Measurements from ENCODE around the gene COL4A1.

Gene COL4A1

DNA sequence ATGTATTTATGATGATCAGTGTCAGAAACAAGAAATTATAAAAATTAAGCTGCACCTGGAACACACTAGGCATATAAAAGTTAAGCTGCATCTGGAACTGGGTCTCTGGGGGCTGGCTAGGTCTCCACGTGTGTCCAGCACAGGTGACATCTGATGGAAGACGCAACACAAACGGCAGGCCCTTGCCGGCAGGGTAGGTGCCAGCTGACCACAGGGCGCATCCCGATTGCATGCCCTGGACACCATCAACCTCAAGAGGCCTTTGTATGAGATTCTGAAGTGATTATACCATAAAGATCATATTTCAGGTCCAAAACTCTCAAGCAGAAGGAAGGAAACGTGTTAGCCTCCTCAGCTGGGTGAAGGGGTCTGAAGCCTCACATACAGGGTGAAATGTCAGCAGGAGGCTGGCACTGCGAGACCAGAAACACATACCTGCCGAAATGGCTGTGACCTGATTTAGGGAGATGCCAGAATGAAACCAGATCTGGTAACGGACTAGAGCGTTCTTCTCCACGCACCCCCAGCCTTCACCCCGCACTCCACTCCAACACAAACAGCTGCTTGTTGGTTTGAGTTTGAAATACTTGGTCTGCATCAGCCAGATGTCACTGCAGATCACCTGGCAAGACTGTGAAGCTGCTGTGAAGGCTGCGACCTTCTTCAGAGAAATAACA lies 37.3 kb downstream of the COL4A1 start:
- DNase-seq, result no peak

GRCh38 chr13:110268576-110269185 lies 38.3 kb downstream of the COL4A1 start:
- no peak for DNase-seq

- no peak for DNase-seq
These were observed 38.9 kb downstream of the COL4A1 start for GRCh38 chr13:110268061-110268460.

GRCh38 chr13:110266983-110267382 lies 40.0 kb downstream of the COL4A1 start:
- DNase-seq, result no peak

GRCh38 chr13:110266431-110266809 lies 40.5 kb downstream of the COL4A1 start:
- DNase-seq, result no peak

GRCh38 chr13:110265682-110266430 lies 41.1 kb downstream of the COL4A1 start:
- DNase-seq, result no peak

DNA sequence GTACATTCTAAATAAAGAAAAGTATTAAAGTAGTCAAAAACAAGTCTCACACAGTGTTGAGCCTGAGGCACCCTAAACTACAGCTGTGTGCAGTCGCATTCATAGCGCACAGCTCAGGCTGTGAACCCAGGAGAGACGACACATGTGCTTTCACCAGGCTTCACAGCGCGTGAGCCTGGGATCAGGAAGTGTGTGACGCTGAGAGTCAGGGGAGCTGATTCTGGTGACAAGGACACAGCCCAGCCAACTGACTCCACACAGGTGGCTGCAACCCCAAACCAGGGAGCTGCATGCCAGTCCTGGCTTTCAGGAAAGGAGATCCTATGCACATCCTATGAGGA lies 41.6 kb downstream of the COL4A1 start:
- DNase-seq, result no peak

GRCh38 chr13:110264685-110265275 lies 42.2 kb downstream of the COL4A1 start:
- DNase-seq, result no peak

DNA sequence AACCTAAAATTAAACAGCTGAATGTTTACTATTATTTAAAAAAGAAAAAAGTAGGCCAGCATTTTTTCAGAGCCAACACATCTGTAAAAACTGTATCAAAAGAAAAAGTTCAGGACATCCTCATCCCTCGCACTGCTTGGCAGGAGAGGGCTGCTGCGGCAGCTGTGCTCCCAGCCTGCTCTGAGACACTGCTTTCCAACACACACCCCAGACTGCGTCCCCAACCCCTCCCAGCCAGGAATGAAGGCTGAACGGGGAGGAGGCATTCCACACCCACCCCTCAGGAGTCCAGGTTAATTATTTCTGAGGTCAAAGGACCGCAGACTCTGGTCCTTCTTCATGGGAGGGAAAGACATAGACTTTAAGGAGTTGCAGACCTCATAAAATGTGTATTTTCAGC lies 43.1 kb downstream of the COL4A1 start:
- no peak for DNase-seq

GRCh38 chr13:110263404-110263803 lies 43.6 kb downstream of the COL4A1 start:
- DNase-seq, result no peak

DNA sequence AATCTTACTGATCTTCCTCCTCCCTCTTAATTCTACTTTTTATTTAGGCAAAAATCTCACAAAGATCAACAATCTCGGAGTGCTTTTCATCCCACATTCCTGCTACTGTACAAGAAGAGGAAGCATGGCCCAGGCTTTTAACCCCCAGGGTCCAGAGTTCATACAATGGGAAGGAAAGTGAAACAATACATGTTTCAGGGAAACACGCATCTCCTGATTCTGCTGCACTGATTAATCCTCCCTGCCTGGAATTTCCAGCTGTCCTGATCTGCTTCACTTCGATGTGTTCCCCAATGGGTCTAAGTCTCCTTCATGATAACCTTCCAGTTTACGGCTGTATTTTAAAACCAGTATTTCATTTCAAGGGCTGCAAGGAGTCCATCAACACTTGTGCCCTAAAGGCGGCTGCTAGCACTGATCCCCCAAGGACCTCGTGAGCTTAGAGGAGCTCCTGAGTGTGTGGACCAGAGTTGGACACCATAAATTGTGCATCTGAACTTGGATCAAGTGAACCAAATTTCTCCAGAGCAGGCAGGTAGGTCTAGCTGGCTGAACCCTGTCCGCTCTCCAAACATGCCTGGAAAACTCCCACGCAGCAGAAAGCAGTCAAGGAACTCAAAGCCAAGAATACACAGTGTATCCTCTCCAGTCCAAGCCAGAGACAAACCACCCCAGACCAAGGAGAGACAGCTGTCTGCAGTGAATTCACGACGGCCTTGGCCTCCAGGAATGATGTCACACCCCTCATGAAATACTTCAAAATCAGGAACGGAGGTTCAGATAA lies 44.3 kb downstream of the COL4A1 start:
- no peak for DNase-seq

DNA sequence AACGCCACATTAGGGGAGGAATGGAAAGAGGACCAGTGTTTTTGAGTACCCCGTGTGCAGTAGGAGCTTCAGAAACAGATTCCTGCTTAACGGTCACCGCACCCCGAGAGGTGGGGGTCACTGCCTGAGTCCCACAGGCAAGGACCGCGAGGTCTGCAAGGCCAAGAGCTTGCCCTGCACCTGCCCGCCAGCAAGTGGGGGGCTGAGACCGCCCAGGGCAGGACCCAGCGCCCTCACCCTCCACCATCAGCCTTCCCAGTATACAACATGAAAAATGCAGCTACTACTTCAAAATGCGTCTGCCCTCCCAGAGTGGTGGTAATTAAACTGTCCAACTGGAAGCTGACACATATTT lies 44.9 kb downstream of the COL4A1 start:
- no peak for DNase-seq

GRCh38 chr13:110261166-110262081 lies 45.5 kb downstream of the COL4A1 start:
- no peak for DNase-seq

GRCh38 chr13:110259651-110260050 lies 47.3 kb downstream of the COL4A1 start:
- no peak for DNase-seq

DNA sequence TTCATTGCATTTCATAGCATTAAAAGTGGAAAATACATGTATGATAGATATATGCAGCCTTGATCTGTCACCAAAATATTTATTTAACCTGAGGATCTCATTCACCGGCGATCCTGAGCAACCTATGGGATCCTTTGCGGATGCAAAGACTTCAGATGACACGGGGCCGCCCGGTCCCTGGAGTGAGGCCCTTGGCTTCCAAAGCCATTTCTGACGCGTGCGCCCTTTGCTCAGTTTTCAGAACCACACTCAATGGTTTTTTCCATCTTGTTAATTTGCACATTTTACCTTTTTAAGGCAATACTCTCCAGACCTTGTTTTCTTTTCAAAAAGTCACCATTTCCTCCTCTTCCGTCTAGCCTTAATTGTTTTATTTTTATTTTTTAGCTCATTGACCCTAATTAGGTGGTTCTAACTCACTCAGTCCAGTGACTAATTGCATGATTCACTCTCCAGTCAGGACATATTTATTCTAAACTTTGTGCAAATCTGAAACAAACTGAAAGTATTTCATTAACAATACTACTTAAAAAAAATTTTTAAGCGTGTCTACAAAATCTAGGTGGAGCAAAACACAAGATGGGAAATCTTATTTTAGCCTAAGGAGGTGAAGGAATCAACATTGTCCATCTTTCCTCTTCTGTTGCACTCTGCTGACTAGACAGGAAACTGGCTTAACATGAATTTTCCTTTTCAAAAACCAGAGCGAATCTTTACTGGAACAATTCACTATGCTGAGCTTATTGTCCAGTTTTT lies 47.9 kb downstream of the COL4A1 start:
- peak; percentile 39 for DNase-seq

GRCh38 chr13:110257408-110257807 lies 49.5 kb downstream of the COL4A1 start:
- no peak for DNase-seq

DNA sequence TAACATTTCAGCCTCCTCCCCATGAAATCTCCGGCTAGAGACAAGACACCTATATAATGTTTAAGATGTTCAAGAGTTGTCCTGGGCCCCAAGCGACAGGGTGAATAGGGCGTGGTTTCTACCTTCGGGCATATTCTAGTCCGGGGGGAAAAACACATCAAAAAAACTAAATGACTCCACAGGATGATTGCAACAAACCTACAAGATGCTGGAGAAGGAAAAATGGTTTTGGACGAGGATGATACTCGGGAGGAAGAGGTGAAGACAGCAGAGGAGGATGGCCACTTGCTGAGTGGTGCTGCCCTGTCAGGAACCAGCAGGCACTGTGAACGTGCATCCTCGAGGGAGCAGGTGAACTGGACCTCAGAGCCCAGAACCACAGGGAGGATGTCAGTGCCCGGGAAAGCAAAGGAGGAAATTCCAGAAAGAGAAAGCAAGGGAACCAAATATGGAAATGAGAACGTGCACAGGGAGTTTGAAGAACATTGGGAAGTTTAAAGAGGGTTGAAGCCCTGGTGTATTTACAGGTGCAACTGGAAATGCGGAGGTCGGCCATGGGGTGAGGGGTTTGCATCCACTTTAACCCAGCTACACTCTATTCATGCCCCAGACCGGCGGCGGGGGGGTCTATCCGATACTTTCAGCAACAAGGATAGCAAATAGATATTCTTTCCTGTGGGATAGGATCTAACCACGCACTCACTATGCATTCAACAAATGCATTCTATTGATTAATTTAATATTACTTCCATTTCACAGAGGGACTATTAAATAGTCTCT lies 50.6 kb downstream of the COL4A1 start:
- no peak for DNase-seq

DNA sequence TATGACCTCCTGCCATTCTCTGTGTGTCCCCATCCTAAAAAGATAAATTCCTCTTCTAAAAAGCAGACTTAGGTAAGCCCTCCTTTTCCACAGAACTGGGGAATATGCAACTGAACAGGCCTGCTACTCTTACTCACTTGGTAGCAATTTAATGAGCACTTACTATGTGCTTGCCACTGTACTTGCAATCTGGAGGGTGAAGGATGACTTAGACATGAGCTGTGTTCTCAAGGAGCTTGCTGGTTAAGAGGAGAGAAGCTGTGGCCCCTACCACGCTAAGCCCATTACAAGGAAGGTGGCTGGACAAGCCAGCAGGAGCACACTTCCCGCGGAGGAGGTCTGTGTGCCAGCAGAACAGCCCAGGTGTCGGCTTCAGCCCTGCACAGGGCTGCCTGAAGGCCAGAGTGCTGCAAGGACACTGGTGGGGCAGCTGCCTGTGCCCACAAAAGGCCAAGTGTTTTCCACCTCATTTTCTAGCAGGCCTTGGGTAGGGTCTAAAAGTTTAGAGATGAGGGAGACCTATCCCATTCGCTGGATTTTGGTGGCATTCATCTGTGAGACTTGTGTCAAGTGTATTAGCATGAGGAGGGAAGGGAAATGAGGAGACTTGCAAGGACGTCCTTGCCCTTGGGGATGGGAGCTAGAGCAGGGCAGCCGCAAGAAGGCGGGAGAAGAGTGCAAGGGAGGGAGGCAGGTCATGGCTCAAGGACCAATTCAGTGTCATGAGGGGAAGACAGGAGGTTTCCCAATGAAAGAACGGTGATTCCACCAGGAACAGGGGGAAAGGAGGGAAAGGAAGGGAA lies 52.0 kb downstream of the COL4A1 start:
- no peak for DNase-seq

- no peak for DNase-seq
These were observed 52.7 kb downstream of the COL4A1 start for GRCh38 chr13:110254151-110254679.

Measured in fibroblast of skin of right quadriceps (primary cell).